Posterior vena cava (tissue), 2 donors: ENCODE data around the gene ZBP1. TPM values are rescaled to one million over a fixed set of nuclear protein-coding genes. Genes with fewer than 3 reads are reported as not detected.

Experiments used
- DNase-seq: peaks from one replicate; pipeline ENCODE4 v3.0.0-alpha.2; 2020; ENCODE audit warnings: low spot score
- intact Hi-C, 2 donors: fragments of 100-400 bp; cut with DNase I; formaldehyde crosslinking; loops; one replicate each; pipeline versions ENCODE4 v1.14.1 to v1.14.2; 2022 to 2023
- long read RNA-seq, 2 donors: library from polyadenylated mRNA; unstranded; transcript quantifications; one replicate each; pipeline ENCODE4 v2.0.0, GENCODE V29; 2020 to 2021
- total RNA-seq, 2 donors: library from RNA; stranded (reverse); fragmentation: NEBNext Ultra II Directional; extraction: Animal tissue kit (Norgen Biotek cat#: 25700); gene quantifications; one replicate each; pipeline ENCODE4 v1.2.1, GENCODE V29; 2021
- donor health status: DM: yes; HTN: yes; CAD: no.
- donor health status: DM: yes; HTN: yes; CAD: no.

The ZBP1 gene
- under 1 TPM; 0.24 to 0.37 TPM for total RNA-seq
- long read RNA-seq, donor 1, result 0 reads
- long read RNA-seq, donor 2, partial matches to known transcripts, result 0 of 1 reads
- long read RNA-seq, donor 2, other reads (novel, unspliced or antisense), result 0 of 1 reads

GRCh38 chr20:57620274-57620990 is at the start of gene ZBP1:
Gene ZBP1, minus strand, starts transcription at chr20:57620426. Its CDS starts 131 bp downstream, at chr20:57620295.
- DNase-seq, result peak; percentile 78
- intact Hi-C loops, result no loop called here

GRCh38 chr20:57669632-57670031 is 49.4 kb upstream of the ZBP1 start:
- intact Hi-C loops, result loop anchor here in 1 of 2 donors (5.0 kb wide), 1 partner anchor 932 kb away; no protein-coding TSS in a partner anchor
- no peak for DNase-seq

- DNase-seq, result no peak
- intact Hi-C loops, result no loop called here
Measured at GRCh38 chr20:57667924-57668782, 47.9 kb upstream of the ZBP1 start.

- intact Hi-C loops, result no loop called here
- no peak for DNase-seq
Measured at GRCh38 chr20:57667388-57667787, 47.2 kb upstream of the ZBP1 start.

- intact Hi-C loops, result no loop called here
- DNase-seq, result no peak
Measured at GRCh38 chr20:57666834-57667157, 46.6 kb upstream of the ZBP1 start.

- intact Hi-C loops, result no loop called here
- no peak for DNase-seq
Measured at GRCh38 chr20:57666106-57666833, 46.0 kb upstream of the ZBP1 start.

- intact Hi-C loops, result no loop called here
- DNase-seq, result peak; percentile 40
Measured at GRCh38 chr20:57665589-57665971, 45.4 kb upstream of the ZBP1 start.

- DNase-seq, result peak; percentile 69
- intact Hi-C loops, result no loop called here
Measured at GRCh38 chr20:57664924-57665588, 44.8 kb upstream of the ZBP1 start.

GRCh38 chr20:57664476-57664875 is 44.2 kb upstream of the ZBP1 start:
- peak; percentile 77 for DNase-seq
- intact Hi-C loops, result no loop called here

GRCh38 chr20:57663681-57664451 is 43.6 kb upstream of the ZBP1 start:
- peak; percentile 67 for DNase-seq

GRCh38 chr20:57663241-57663640 is 43.0 kb upstream of the ZBP1 start:
- peak; percentile 70 for DNase-seq

More at GRCh38 chr20:57663681-57664451, 43.6 kb upstream of the ZBP1 start:
- intact Hi-C loops, result no loop called here

GRCh38 chr20:57662456-57663240 is 42.4 kb upstream of the ZBP1 start:
- intact Hi-C loops, result no loop called here
- peak; percentile 69 for DNase-seq

More at GRCh38 chr20:57663241-57663640, 43.0 kb upstream of the ZBP1 start:
- intact Hi-C loops, result no loop called here

- DNase-seq, result peak; percentile 58
- intact Hi-C loops, result no loop called here
Measured at GRCh38 chr20:57661746-57662455, 41.7 kb upstream of the ZBP1 start.

GRCh38 chr20:57660922-57661745 is 40.9 kb upstream of the ZBP1 start:
- peak; percentile 70 for DNase-seq
- intact Hi-C loops, result no loop called here

- DNase-seq, result no peak
- intact Hi-C loops, result no loop called here
Measured at GRCh38 chr20:57660181-57660921, 40.1 kb upstream of the ZBP1 start.
